ENCODE results near the gene SLC47A1.

GRCh38 chr17:19590451-19590850, 56.8 kb downstream of the SLC47A1 start:
- TF ChIP-seq CTCF (IDR thresholded peaks at IDR 0.05) (no peak), POLR2A (IDR thresholded peaks at IDR 0.05) (no peak)

All from gastroesophageal sphincter (tissue), 3 donors.